ENCODE measurements around the gene NSUN2. TPM values are rescaled to one million over a fixed set of nuclear protein-coding genes. Genes with fewer than 3 reads are reported as not detected.
A peak's percentile ranks its signal among the peaks of the same experiment; 100 is the strongest.

The NSUN2 gene
- polyA plus RNA-seq, 2 of the 4 experiments (the other 2 are of a cell fraction): 95.7 to 101 TPM

DNA sequence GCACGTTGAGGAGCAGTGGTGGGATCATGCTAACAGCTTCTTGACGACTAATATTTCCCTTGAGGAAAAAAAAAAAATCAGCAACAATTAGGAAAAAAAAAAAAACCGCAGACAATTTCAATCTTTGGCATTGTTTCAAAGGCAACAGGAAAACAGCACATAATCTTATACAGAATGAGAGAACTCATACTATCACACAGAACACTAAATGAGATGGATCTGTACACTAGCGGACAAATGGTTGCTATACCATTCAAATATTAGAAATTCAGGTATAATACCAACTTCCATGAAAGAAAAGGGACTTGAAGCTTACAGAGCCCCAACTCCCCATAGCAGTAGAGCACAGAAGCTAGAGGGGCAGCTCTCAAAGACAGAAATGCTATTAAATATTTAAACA, 9.6 kb downstream of the NSUN2 start:
- FAIRE-seq: no peak
- Histone ChIP-seq H3K4me3 (no peak overlapping the region), H3K4me1 (no peaks in the 10 kb centered on the region), H3K27ac (no peak overlapping the region), H3K9me3 (peaks cover 17% of the 10 kb centered on the region; the same call in 2 of the 3 replicates), H3K4me2 (no peak overlapping the region)
- TF ChIP-seq, protein P1, sequence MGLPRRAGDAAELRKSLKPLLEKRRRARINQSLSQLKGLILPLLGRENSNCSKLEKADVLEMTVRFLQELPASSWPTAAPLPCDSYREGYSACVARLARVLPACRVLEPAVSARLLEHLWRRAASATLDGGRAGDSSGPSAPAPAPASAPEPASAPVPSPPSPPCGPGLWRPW (IDR thresholded peaks at IDR 0.05): no peak
- TF ChIP-seq POLR2AphosphoS2 (conservative IDR thresholded peaks at IDR 0.05; ENCODE audit: low read length): no peak
- TF ChIP-seq MAFK (IDR thresholded peaks at IDR 0.05; ENCODE audit: partially characterized antibody): no peak
- TF ChIP-seq KDM1A (IDR thresholded peaks at IDR 0.05; ENCODE audit: low read depth): no peak
- no peak for TF ChIP-seq MAZ (IDR thresholded peaks at IDR 0.05; ENCODE audit: borderline replicate concordance, low read depth, low read length)
- TF ChIP-seq CHD2 (IDR thresholded peaks at IDR 0.05; ENCODE audit: low read length, partially characterized antibody): no peak
- TF ChIP-seq GATA3 (IDR thresholded peaks at IDR 0.05; ENCODE audit: borderline replicate concordance): no peak
- TF ChIP-seq JUN (IDR thresholded peaks at IDR 0.05): no peak
- no peak for TF ChIP-seq ZC3H11A (IDR thresholded peaks at IDR 0.05)
- no peak for TF ChIP-seq TFCP2L1 (CRISPR knock-in tag; IDR thresholded peaks at IDR 0.05)
- TF ChIP-seq, protein P2, sequence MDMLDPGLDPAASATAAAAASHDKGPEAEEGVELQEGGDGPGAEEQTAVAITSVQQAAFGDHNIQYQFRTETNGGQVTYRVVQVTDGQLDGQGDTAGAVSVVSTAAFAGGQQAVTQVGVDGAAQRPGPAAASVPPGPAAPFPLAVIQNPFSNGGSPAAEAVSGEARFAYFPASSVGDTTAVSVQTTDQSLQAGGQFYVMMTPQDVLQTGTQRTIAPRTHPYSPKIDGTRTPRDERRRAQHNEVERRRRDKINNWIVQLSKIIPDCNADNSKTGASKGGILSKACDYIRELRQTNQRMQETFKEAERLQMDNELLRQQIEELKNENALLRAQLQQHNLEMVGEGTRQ (IDR thresholded peaks at IDR 0.05): no peak
- ChIA-PET CTCF (interaction anchor here (1.6 to 2.8 kb wide), 2 partner anchors 8 to 9 kb away, joined by 4 to 7 read pairs; partner anchors contain the start of genes NSUN2 and SRD5A1), POLR2A (interaction anchor here (3.7 kb wide), 1 partner anchor 10 kb away, joined by 24 read pairs; the partner anchor contains the start of genes NSUN2 and SRD5A1)
- 94% methylated on average over 4 of the region's 4 CpGs for WGBS (ENCODE audit: missing lambda C conversion rate)
- no peak for ATAC-seq
- peak in 1 of 2 experiments; percentile 4 for DNase-seq (ENCODE audit: low read depth in 1 of 2, low spot score in 1 of 2)

DNA sequence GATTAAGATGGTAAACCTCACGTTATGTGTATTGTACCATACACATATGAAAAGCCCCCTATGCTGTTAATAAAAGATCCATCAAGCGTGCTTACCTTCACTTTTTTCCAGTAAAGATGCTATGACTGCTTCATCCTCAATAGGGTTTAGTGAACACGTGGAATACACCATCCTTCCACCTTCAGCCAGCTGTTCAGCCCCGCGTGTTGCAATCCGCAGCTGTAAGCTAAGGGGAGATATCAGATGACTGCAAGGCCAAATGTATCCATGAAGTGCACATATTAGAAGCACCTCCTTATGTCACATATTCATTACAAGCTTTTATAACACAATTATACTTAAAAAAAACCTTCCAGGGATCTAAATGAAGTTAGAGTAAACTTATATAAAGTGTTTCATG, 16.2 kb downstream of the NSUN2 start:
- DNase-seq (ENCODE audit: low read depth in 1 of 2, low spot score in 1 of 2) (no peak), FAIRE-seq (no peak), ATAC-seq (no peak)
- no peak overlapping the region for H3K4me3 ChIP-seq
- H3K9me3 ChIP-seq: no peaks in the 10 kb centered on the region
- TF ChIP-seq, protein P3, sequence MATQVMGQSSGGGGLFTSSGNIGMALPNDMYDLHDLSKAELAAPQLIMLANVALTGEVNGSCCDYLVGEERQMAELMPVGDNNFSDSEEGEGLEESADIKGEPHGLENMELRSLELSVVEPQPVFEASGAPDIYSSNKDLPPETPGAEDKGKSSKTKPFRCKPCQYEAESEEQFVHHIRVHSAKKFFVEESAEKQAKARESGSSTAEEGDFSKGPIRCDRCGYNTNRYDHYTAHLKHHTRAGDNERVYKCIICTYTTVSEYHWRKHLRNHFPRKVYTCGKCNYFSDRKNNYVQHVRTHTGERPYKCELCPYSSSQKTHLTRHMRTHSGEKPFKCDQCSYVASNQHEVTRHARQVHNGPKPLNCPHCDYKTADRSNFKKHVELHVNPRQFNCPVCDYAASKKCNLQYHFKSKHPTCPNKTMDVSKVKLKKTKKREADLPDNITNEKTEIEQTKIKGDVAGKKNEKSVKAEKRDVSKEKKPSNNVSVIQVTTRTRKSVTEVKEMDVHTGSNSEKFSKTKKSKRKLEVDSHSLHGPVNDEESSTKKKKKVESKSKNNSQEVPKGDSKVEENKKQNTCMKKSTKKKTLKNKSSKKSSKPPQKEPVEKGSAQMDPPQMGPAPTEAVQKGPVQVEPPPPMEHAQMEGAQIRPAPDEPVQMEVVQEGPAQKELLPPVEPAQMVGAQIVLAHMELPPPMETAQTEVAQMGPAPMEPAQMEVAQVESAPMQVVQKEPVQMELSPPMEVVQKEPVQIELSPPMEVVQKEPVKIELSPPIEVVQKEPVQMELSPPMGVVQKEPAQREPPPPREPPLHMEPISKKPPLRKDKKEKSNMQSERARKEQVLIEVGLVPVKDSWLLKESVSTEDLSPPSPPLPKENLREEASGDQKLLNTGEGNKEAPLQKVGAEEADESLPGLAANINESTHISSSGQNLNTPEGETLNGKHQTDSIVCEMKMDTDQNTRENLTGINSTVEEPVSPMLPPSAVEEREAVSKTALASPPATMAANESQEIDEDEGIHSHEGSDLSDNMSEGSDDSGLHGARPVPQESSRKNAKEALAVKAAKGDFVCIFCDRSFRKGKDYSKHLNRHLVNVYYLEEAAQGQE (IDR thresholded peaks at IDR 0.05): no peak
- TF ChIP-seq, protein P4, sequence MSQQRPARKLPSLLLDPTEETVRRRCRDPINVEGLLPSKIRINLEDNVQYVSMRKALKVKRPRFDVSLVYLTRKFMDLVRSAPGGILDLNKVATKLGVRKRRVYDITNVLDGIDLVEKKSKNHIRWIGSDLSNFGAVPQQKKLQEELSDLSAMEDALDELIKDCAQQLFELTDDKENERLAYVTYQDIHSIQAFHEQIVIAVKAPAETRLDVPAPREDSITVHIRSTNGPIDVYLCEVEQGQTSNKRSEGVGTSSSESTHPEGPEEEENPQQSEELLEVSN (IDR thresholded peaks at IDR 0.05; ENCODE audit: borderline replicate concordance, low read depth): no peak
- TF ChIP-seq, protein P2 (IDR thresholded peaks at IDR 0.05): no peak
- TF ChIP-seq RCOR1 (IDR thresholded peaks at IDR 0.05; ENCODE audit: low read depth, low read length) (no peak), HOXB13 (CRISPR knock-in tag; IDR thresholded peaks at IDR 0.05; ENCODE audit: low read depth) (no peak), FOSB (CRISPR knock-in tag; IDR thresholded peaks at IDR 0.05) (no peak), SREBF2 (IDR thresholded peaks at IDR 0.05) (no peak), ZSCAN20 (CRISPR knock-in tag; IDR thresholded peaks at IDR 0.05) (no peak), EP300 (IDR thresholded peaks at IDR 0.05) (no peak), RNF2 (IDR thresholded peaks at IDR 0.05; ENCODE audit: borderline replicate concordance, low read depth) (no peak), MAFK (IDR thresholded peaks at IDR 0.05; ENCODE audit: partially characterized antibody) (no peak), NFE2L2 (conservative IDR thresholded peaks at IDR 0.05; ENCODE audit: low read length) (no peak), ZC3H11A (IDR thresholded peaks at IDR 0.05) (no peak), KDM1A (IDR thresholded peaks at IDR 0.05; ENCODE audit: low read depth) (no peak), HOXB5 (CRISPR knock-in tag; IDR thresholded peaks at IDR 0.05) (no peak)
- TF ChIP-seq, protein P5, sequence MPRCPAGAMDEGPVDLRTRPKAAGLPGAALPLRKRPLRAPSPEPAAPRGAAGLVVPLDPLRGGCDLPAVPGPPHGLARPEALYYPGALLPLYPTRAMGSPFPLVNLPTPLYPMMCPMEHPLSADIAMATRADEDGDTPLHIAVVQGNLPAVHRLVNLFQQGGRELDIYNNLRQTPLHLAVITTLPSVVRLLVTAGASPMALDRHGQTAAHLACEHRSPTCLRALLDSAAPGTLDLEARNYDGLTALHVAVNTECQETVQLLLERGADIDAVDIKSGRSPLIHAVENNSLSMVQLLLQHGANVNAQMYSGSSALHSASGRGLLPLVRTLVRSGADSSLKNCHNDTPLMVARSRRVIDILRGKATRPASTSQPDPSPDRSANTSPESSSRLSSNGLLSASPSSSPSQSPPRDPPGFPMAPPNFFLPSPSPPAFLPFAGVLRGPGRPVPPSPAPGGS (IDR thresholded peaks at IDR 0.05): no peak
- ChIA-PET CTCF (interaction anchor here (0.7 kb wide), 1 partner anchor 20 kb away, joined by 7 read pairs; no protein-coding TSS in a partner anchor), POLR2A (no interaction called here)
- no peaks in the 10 kb centered on the region for H3K4me1 ChIP-seq
- no peak overlapping the region for H3K27ac ChIP-seq
- 89% methylated on average over 6 of the region's 6 CpGs for WGBS (ENCODE audit: missing lambda C conversion rate)
- no peak overlapping the region for H3K4me2 ChIP-seq
